GM12865 (cell line): ENCODE results near the gene ODAD3.

Experiments
- DNase-seq: peaks from one replicate; pipeline ENCODE4 v3.0.0; 2010; ENCODE audit warnings: low read depth
- H3K4me3 ChIP-seq: 2 replicates; pipeline ENCODE4 v1.5.1; 2011; ENCODE audit warnings: mild to moderate bottlenecking, low read depth, low read length, control low read depth
- CTCF ChIP-seq: IDR thresholded peaks from 2 replicates; pipeline ENCODE4 v1.5.1; 2011; ENCODE audit warnings: low read length, control low read depth, low read depth, inconsistent platforms; ENCODE audit not compliant: insufficient read depth; ENCODE audit errors: missing control alignments

ODAD3 gene

GRCh38 chr19:11425719-11426457 is 9.0 kb downstream of the ODAD3 start:
- no peak overlapping the region for H3K4me3 ChIP-seq
- TF ChIP-seq CTCF, result no peak
- no peak for DNase-seq

GRCh38 chr19:11423791-11424181 is 11.1 kb downstream of the ODAD3 start:
- TF ChIP-seq CTCF, result no peak
- DNase-seq, result no peak

GRCh38 chr19:11423164-11423790 is 11.6 kb downstream of the ODAD3 start:
- TF ChIP-seq CTCF, result no peak
- DNase-seq, result no peak
- no peak overlapping the region for H3K4me3 ChIP-seq

More at GRCh38 chr19:11423791-11424181, 11.1 kb downstream of the ODAD3 start:
- no peak overlapping the region for H3K4me3 ChIP-seq

GRCh38 chr19:11422163-11423065 is 12.5 kb downstream of the ODAD3 start:
- H3K4me3 ChIP-seq, result peak overlapping the region; percentile 24
- DNase-seq, result peak; percentile 86
- TF ChIP-seq CTCF, result no peak

GRCh38 chr19:11421371-11422098 is 13.4 kb downstream of the ODAD3 start:
- peak; percentile 57 for DNase-seq
- H3K4me3 ChIP-seq, result peak overlapping the region; percentile 10
- TF ChIP-seq CTCF, result no peak
